Fibroblast of the conjunctiva (primary cell): ENCODE measurements around the gene ACTR3.

Experiments used
- DNase-seq: peaks from one replicate; pipeline ENCODE4 v3.0.0-alpha.2; 2010; ENCODE audit warnings: low read depth

ACTR3 gene

GRCh38 chr2:114005110-114005783 lies 115.4 kb downstream of the ACTR3 start:
- no peak for DNase-seq

GRCh38 chr2:114006460-114006859 lies 116.6 kb downstream of the ACTR3 start:
- DNase-seq, result no peak

- no peak for DNase-seq
These were observed 117.5 kb downstream of the ACTR3 start for GRCh38 chr2:114007436-114007835.

GRCh38 chr2:114008720-114009119 lies 118.8 kb downstream of the ACTR3 start:
- no peak for DNase-seq

GRCh38 chr2:114009205-114009944 lies 119.5 kb downstream of the ACTR3 start:
- no peak for DNase-seq

GRCh38 chr2:114010001-114010400 lies 120.1 kb downstream of the ACTR3 start:
- DNase-seq, result no peak

- DNase-seq, result no peak
These were observed 121.8 kb downstream of the ACTR3 start for GRCh38 chr2:114011713-114012112.
